ENCODE results near the gene PALB2.
A peak's percentile ranks its signal among the peaks of the same experiment; 100 is the strongest.

Gene PALB2

GRCh38 chr16:23609929-23610328 lies 31.2 kb downstream of the PALB2 start:
- Histone ChIP-seq H3K27ac (ENCODE audit: low read length) (no peak overlapping the region), H3K9me3 (ENCODE audit: insufficient read depth, low read length) (no peaks in the 10 kb centered on the region), H4K20me1 (ENCODE audit: insufficient read depth, low read length) (no peaks in the 10 kb centered on the region), H3K9ac (ENCODE audit: low read length) (no peak overlapping the region), H3K27me3 (ENCODE audit: low read depth, low read length) (no peaks in the 10 kb centered on the region), H3K4me1 (ENCODE audit: low read length) (no peaks in the 10 kb centered on the region), H2AFZ (ENCODE audit: low read depth, low read length) (no peak overlapping the region), H3K79me2 (ENCODE audit: low read length) (no peaks in the 10 kb centered on the region), H3K4me2 (ENCODE audit: low read length) (no peak overlapping the region), H3K36me3 (replicated peaks; ENCODE audit: low read depth, low read length) (peaks cover 11% of the 10 kb centered on the region), H3K4me3 (ENCODE audit: low read length) (no peak overlapping the region)
- TF ChIP-seq EZH2phosphoT487 (IDR thresholded peaks at IDR 0.05; ENCODE audit: low read depth) (no peak), CTCF (IDR thresholded peaks at IDR 0.05; ENCODE audit: low read depth, low read length) (no peak)

- Histone ChIP-seq H2AFZ (ENCODE audit: low read depth, low read length) (no peak overlapping the region), H3K27me3 (ENCODE audit: low read depth, low read length) (no peaks in the 10 kb centered on the region), H3K36me3 (replicated peaks; ENCODE audit: low read depth, low read length) (peaks cover 10% of the 10 kb centered on the region), H3K4me3 (ENCODE audit: low read length) (no peak overlapping the region), H3K9me3 (ENCODE audit: insufficient read depth, low read length) (no peaks in the 10 kb centered on the region), H3K4me1 (ENCODE audit: low read length) (no peaks in the 10 kb centered on the region), H3K79me2 (ENCODE audit: low read length) (no peaks in the 10 kb centered on the region), H3K27ac (ENCODE audit: low read length) (no peak overlapping the region), H3K9ac (ENCODE audit: low read length) (no peak overlapping the region), H4K20me1 (ENCODE audit: insufficient read depth, low read length) (no peaks in the 10 kb centered on the region), H3K4me2 (ENCODE audit: low read length) (no peak overlapping the region)
- TF ChIP-seq CTCF (IDR thresholded peaks at IDR 0.05; ENCODE audit: low read depth, low read length) (no peak), EZH2phosphoT487 (IDR thresholded peaks at IDR 0.05; ENCODE audit: low read depth) (no peak)
These were observed 32.9 kb downstream of the PALB2 start for GRCh38 chr16:23608194-23608593.

GRCh38 chr16:23607726-23608125 lies 33.4 kb downstream of the PALB2 start:
- Histone ChIP-seq H4K20me1 (ENCODE audit: insufficient read depth, low read length) (no peaks in the 10 kb centered on the region), H3K9ac (ENCODE audit: low read length) (no peak overlapping the region), H3K4me3 (ENCODE audit: low read length) (no peak overlapping the region), H3K79me2 (ENCODE audit: low read length) (no peaks in the 10 kb centered on the region), H3K27me3 (ENCODE audit: low read depth, low read length) (no peaks in the 10 kb centered on the region), H3K36me3 (replicated peaks; ENCODE audit: low read depth, low read length) (peaks cover 13% of the 10 kb centered on the region), H3K4me1 (ENCODE audit: low read length) (no peaks in the 10 kb centered on the region), H3K4me2 (ENCODE audit: low read length) (no peak overlapping the region), H3K27ac (ENCODE audit: low read length) (no peak overlapping the region), H3K9me3 (ENCODE audit: insufficient read depth, low read length) (no peaks in the 10 kb centered on the region), H2AFZ (ENCODE audit: low read depth, low read length) (no peak overlapping the region)
- no peak for TF ChIP-seq CTCF (IDR thresholded peaks at IDR 0.05; ENCODE audit: low read depth, low read length)
- TF ChIP-seq EZH2phosphoT487 (IDR thresholded peaks at IDR 0.05; ENCODE audit: low read depth), result no peak

- Histone ChIP-seq H2AFZ (ENCODE audit: low read depth, low read length) (peak overlapping the region; percentile 3; the same call in 1 of the 2 replicates), H3K4me3 (ENCODE audit: low read length) (peak overlapping the region; percentile 94), H3K9ac (ENCODE audit: low read length) (peak overlapping the region; percentile 57; the same call in 1 of the 2 replicates), H3K36me3 (replicated peaks; ENCODE audit: low read depth, low read length) (peaks cover 8% of the 10 kb centered on the region), H3K9me3 (ENCODE audit: insufficient read depth, low read length) (no peaks in the 10 kb centered on the region), H3K4me1 (ENCODE audit: low read length) (peaks cover 18% of the 10 kb centered on the region), H3K27me3 (ENCODE audit: low read depth, low read length) (no peaks in the 10 kb centered on the region), H3K27ac (ENCODE audit: low read length) (peak overlapping the region; percentile 7), H3K79me2 (ENCODE audit: low read length) (peaks cover 38% of the 10 kb centered on the region), H4K20me1 (ENCODE audit: insufficient read depth, low read length) (peaks cover 8% of the 10 kb centered on the region), H3K4me2 (ENCODE audit: low read length) (peak overlapping the region; percentile 77)
- peak; percentile 58 for TF ChIP-seq CTCF (IDR thresholded peaks at IDR 0.05; ENCODE audit: low read depth, low read length)
- TF ChIP-seq EZH2phosphoT487 (IDR thresholded peaks at IDR 0.05; ENCODE audit: low read depth), result no peak
These were observed 43.9 kb downstream of the PALB2 start for GRCh38 chr16:23597003-23597756.

Data from OCI-LY3 (cell line).